Limb (tissue), 2 donors: Measurements from ENCODE around the gene BEX3.
"Not testable (repeated sequence)": the region's sequence is repeated elsewhere in the genome, so short reads cannot be mapped to it uniquely, and the experiment has no call there.

Experiments used
- DNase-seq, 2 donors: peaks; one replicate each; pipeline ENCODE4 v3.0.0-alpha.2; 2016; ENCODE audit errors: extremely low spot score in 2 of 2

The BEX3 gene

GRCh38 chrX:103382877-103383276 is 6.5 kb downstream of the BEX3 start:
- no peak for DNase-seq

- no peak for DNase-seq
Observed at GRCh38 chrX:103384672-103385071, 8.3 kb downstream of the BEX3 start.

- DNase-seq, result not testable (repeated sequence)
Observed at GRCh38 chrX:103385283-103385830, 9.0 kb downstream of the BEX3 start.

GRCh38 chrX:103386332-103386731 is 10.0 kb downstream of the BEX3 start:
- no peak for DNase-seq

DNA sequence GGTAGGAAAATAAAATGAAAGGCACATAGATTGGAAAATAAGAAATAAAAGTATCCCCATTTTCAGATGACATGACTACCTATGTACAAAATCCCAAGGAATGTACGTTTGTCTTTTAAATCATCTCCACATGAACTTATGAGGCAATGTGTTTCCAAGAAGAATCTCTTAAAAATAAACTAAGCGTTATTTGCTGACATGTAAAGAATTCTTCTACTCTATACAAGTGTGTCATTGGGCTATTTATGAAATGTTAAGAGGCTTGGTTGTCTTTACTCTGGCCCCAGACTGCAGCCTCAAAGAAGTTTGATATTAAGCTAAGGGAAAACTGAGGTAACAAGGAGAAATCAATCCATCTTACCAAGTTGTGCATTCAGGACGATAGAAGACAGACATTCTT is 17.1 kb downstream of the BEX3 start:
- DNase-seq, result no peak

- no peak for DNase-seq
Observed at GRCh38 chrX:103396186-103396585, 19.8 kb downstream of the BEX3 start.

DNA sequence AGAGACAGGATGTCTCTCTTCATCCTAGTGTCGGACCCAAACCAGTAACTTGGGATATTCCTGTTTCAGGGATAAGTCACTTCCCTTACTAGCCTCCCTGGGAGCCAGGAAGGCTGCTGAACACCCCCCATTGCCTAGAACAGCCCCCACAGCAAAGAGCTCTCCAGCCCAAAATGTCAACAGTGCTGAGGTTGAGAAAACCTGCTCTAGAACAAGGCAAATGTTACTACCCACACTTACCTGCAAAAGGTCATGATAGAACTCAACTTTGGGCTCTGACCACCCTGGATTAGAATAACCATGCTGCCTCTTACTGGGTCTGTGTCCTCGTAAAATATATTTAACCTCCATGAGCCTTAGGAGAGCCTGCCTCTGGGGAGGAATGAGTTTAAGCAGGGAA is 20.3 kb downstream of the BEX3 start:
- no peak for DNase-seq

DNA sequence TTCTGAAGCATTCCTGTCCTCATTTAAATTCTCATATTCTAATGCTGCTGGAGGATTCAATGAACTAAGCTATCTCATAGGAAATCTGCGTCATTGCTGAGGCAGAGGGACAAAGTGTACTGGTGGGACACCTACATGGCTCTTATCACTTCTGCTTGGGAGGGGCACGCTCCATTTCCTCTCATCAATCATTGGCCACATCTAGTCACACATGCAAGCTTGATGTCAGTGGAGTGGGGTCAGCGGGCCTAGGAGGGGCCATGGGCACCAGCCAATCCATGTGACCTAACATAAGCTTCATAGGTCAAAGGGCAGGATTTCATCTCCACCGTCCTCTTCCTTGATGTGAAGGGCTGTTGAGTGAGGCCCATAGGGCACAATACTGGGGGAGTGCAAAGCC is 21.4 kb downstream of the BEX3 start:
- DNase-seq, result no peak

- DNase-seq, result no peak
Observed at GRCh38 chrX:103398421-103398864, 22.1 kb downstream of the BEX3 start.

GRCh38 chrX:103399744-103400143 is 23.4 kb downstream of the BEX3 start:
- no peak for DNase-seq

DNA sequence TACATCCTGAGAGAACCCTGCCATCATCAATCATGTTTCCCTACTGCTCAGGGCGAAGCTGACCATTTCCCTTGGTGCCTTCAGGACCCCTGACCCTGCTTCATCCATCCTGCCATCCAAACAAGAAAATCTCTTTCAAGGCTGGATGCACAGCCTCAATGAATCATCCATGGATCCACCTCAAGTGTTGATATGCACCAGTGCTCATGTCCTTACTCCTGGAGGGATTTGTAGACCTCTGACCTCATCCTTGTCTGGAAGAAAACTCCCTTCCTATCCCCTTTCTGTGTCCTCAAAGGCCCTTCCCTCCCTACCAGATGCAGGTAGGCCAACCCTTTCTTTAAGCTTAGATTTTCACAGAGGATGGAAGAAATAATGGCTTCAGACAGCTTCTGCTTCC is 24.6 kb downstream of the BEX3 start:
- no peak for DNase-seq

DNA sequence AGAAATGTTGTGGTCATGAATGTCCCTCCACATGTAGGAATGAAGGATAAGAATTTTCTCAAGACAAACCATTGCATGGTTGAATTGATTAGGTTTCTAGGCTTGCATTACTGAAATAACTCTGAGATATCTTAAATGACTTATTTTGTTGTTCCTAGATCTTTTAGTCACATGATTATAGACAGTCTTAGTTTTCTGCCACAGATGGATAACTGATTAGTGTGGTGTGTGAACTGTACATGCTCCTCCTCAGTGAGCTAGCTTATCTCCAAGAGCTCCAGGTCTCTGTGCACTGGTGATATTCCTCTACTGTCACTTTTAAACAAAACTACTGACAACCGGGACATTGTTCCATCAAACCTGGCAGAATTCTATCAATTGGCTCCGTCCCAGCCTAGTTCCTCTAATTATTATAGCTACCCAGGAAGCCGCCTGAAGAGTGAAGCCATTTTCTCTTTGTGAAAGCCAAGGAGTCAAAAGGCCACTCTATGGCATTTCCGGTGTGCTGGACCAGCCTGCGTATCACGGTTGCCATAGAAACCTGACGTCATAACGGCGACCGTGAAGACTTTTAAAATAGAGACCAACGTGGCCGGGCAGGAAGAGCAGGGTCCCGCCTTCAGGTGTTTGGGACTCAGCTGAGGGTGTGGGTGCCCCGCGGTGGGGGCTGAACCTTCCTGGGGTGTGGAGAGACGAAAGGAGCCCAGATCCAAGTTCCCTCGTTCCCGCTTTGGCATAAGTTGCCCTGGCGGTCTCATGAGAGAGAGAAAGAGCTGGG is 28.1 kb downstream of the BEX3 start:
- DNase-seq, result peak; percentile 29 to 72

- DNase-seq, result no peak
Observed at GRCh38 chrX:103405009-103405333, 28.6 kb downstream of the BEX3 start.

GRCh38 chrX:103406256-103406655 is 29.9 kb downstream of the BEX3 start:
- no peak for DNase-seq

DNA sequence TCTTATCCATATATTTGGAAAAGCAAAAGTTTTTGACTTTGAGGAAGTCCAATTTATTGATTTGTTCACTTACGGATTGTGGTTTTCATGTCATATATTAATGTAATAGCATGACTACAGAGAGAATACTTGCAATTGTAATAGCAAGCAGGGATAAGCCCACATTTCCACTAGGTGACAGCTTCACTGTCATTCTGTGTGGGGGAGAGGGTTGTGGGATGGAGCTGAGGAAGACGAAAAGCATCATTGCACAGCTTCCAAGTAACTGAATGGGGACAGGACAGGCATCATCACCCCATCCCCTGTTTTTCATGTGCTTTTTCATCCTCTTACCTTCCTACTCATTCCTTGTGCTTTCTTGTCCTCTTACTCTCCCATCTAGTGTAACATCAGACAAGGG is 31.4 kb downstream of the BEX3 start:
- no peak for DNase-seq

DNA sequence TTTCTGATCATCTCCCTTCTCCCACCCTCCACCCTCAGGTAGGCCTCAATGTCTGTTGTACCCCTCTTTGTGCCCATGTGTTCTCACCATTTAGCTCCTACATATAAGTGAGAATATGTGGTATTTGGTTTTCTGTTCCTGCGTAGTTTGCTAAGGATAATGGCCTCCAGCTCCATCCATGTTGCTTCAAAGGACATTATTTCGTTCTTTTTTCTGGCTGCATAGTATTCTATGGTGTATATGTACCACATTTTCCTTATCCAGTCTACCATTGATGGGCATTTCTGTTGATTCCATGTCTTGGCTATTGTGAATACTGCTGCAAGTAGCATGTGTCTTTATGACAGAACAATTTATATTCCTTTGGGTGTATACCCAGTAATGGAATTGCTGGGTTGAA is 35.4 kb downstream of the BEX3 start:
- DNase-seq, result not testable (repeated sequence)

GRCh38 chrX:103413705-103414387 is 37.5 kb downstream of the BEX3 start:
- no peak for DNase-seq

DNA sequence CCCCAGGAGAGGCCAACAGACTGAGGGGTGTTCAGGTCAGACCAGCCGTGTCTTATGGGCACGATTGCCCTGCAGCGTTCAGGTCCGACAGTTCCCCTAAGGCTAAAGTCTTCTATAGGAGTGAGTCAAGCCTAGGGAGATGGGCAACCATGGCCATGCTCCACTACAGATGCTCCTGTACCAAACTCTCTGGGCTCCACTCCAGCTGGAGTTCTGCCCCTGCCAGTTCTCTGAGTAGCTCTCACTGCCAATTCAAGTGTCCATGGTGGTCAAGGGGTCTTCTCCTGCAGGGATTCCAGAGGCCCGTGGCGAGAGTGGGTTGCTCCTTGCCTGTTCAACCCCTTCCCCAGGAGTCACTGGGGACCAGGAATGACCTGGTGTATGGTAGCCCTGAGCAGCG is 38.2 kb downstream of the BEX3 start:
- no peak for DNase-seq

- no peak for DNase-seq
Observed at GRCh38 chrX:103415068-103415467, 38.7 kb downstream of the BEX3 start.

- DNase-seq, result no peak
Observed at GRCh38 chrX:103415528-103415927, 39.2 kb downstream of the BEX3 start.

DNA sequence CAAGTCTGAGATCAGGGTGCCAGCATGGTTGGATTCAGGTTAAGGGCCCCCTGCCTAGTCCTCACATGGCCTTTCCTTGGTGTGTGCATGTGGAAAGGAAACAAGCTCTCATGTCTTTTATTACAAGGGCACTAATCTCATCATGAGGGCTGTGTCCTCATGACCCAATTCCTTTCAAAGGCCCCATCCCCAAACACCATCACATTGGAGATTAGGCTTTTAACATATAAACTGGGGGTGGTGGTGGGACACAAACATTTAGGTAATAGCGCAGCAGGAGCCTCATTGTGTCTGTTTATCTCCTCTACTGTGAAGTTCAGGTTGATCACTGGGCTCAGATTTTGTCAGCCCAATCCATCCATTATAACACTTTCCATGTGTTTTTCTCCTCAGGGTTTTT is 41.0 kb downstream of the BEX3 start:
- no peak for DNase-seq

DNA sequence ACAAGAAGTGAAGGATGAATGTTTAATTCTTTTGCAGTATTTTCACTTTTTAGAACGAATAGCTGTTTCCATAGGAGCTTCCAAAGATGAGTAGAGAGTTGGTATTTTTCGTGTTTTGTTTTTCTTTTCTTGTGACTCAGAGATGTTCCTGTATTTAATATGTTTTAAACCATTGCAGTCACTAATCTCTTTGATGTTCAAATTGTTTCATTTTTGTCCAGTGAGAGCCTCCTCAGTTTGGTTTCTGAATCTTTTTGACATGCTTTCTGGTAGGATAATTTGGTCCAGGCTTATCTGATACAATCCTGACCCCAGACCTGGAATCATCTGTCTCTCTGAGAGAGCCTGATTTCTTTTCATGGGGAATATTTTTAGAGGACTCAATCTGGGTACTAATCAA is 41.6 kb downstream of the BEX3 start:
- no peak for DNase-seq

GRCh38 chrX:103418811-103419340 is 42.5 kb downstream of the BEX3 start:
- DNase-seq, result no peak
